H1 (cell line): ENCODE results near the gene NFASC. TPM values are rescaled to one million over a fixed set of nuclear protein-coding genes. Genes with fewer than 3 reads are reported as not detected.

Experiments used
- CTCF ChIA-PET: fragments of 300-600 bp; sonication (Branson Sonifier 250); formaldehyde crosslinking; loops from one replicate; lab custom pipeline; 2021; ENCODE audit not compliant: partially characterized antibody; lab: Charles Lee
- POLR2A ChIA-PET: fragments of 300-600 bp; sonication (Branson Sonifier 250); formaldehyde crosslinking; loops from one replicate; lab custom pipeline; 2021; ENCODE audit warnings: inconsistent platforms; ENCODE audit not compliant: partially characterized antibody; lab: Charles Lee
- DNase-seq, 2 experiments: peaks; one replicate each; pipeline versions ENCODE4 v3.0.0 to v3.0.0-alpha.2; 2010 to 2022; ENCODE audit warnings: low spot score in 2 of 2, low read depth in 1 of 2, mixed read lengths in 1 of 2
- FAIRE-seq: peaks from 2 replicates; lab custom pipeline; 2011; peaks lifted over from hg19 to GRCh38; lab: Jason Lieb, UNC
- H2AFZ ChIP-seq: 2 replicates; pipeline ENCODE4 v1.8.1; 2012; ENCODE audit warnings: low read length, inconsistent platforms
- H2AK5ac ChIP-seq: 2 replicates; pipeline ENCODE4 v1.6.1; 2013; ENCODE audit warnings: low read depth, low read length
- H2BK120ac ChIP-seq: replicated peaks from 2 replicates; pipeline ENCODE3; 2013; ENCODE audit warnings: low read depth, low read length, inconsistent platforms
- H2BK12ac ChIP-seq: 2 replicates; pipeline ENCODE4 v1.6.1; 2013; ENCODE audit warnings: low read depth, low read length
- H2BK15ac ChIP-seq: 2 replicates; pipeline ENCODE4 v1.6.1; 2013; ENCODE audit warnings: low read length
- H2BK20ac ChIP-seq: 2 replicates; pipeline ENCODE4 v1.6.1; 2013; ENCODE audit warnings: low read length
- H2BK5ac ChIP-seq: 2 replicates; pipeline ENCODE4 v1.6.1; 2013; ENCODE audit warnings: low read depth, low read length
- H3K14ac ChIP-seq: 2 replicates; pipeline ENCODE4 v1.6.1; 2013; ENCODE audit warnings: inconsistent platforms; ENCODE audit not compliant: insufficient read length
- H3K18ac ChIP-seq: 2 replicates; pipeline ENCODE4 v1.6.1; 2013; ENCODE audit warnings: low read length; ENCODE audit errors: extremely low read depth
- H3K23ac ChIP-seq: 2 replicates; pipeline ENCODE4 v1.6.1; 2013; ENCODE audit warnings: inconsistent platforms; ENCODE audit not compliant: insufficient read length
- H3K23me2 ChIP-seq: 2 replicates; pipeline ENCODE4 v1.6.1; 2013; ENCODE audit warnings: low read depth, low read length
- H3K27ac ChIP-seq: 2 replicates; pipeline ENCODE4 v1.6.1; 2011; ENCODE audit warnings: low read depth, low read length, inconsistent platforms
- H3K27me3 ChIP-seq, 4 experiments: replicated peaks in 1 of 4; 1 replicate in 1 of 4; 2 replicates in 3 of 4; pipeline versions ENCODE4 v1.6.1 to v1.8.1; 2011 to 2013; ENCODE audit warnings: low read length in 3 of 4, mild to moderate bottlenecking in 3 of 4, inconsistent platforms in 2 of 4, mixed read lengths in 2 of 4, moderate library complexity in 1 of 4; ENCODE audit not compliant: control insufficient read depth in 3 of 4, insufficient read depth in 3 of 4; ENCODE audit errors: extremely low read depth in 1 of 4
- H3K36me3 ChIP-seq, 4 experiments: 2 replicates each; pipeline versions ENCODE4 v1.6.1 to v1.8.1; 2011 to 2013; ENCODE audit warnings: mild to moderate bottlenecking in 4 of 4, low read length in 3 of 4, moderate library complexity in 2 of 4, control low read depth in 1 of 4, inconsistent platforms in 1 of 4; ENCODE audit not compliant: insufficient read depth in 4 of 4, control insufficient read depth in 2 of 4
- H3K4ac ChIP-seq: replicated peaks from 2 replicates; pipeline ENCODE3; 2013; ENCODE audit warnings: low read length, low read depth, mixed read lengths, inconsistent platforms; ENCODE audit not compliant: insufficient read length
- H3K4me1 ChIP-seq, 4 experiments: replicated peaks in 1 of 4; 1 replicate in 1 of 4; 2 replicates in 3 of 4; pipeline versions ENCODE4 v1.6.1 to v1.8.1; 2011 to 2013; ENCODE audit warnings: low read length in 3 of 4, inconsistent platforms in 2 of 4, mixed read lengths in 1 of 4; ENCODE audit not compliant: insufficient read depth in 4 of 4, control insufficient read depth in 3 of 4
- H3K4me2 ChIP-seq, 2 experiments: 2 replicates each; pipeline versions ENCODE4 v1.6.1 to v1.8.1; 2011 to 2013; ENCODE audit warnings: low read depth in 2 of 2, low read length in 2 of 2, control low read depth in 1 of 2, inconsistent platforms in 1 of 2, mild to moderate bottlenecking in 1 of 2; ENCODE audit not compliant: insufficient read depth in 1 of 2
- H3K4me3 ChIP-seq, 4 experiments: fragments of 200-600, 300-600 bp in 1 of 4; sonication (generic), shearing (Covaris generic), sonication (Bioruptor Twin) in 1 of 4; 2 replicates each; pipeline versions ENCODE4 v1.5.1 to v1.8.1; 2011 to 2016; ENCODE audit warnings: low read length in 4 of 4, low read depth in 3 of 4, control low read depth in 2 of 4, inconsistent platforms in 2 of 4, mild to moderate bottlenecking in 2 of 4, mixed read lengths in 1 of 4, moderate library complexity in 1 of 4; ENCODE audit not compliant: insufficient read depth in 2 of 4; ENCODE audit errors: extremely low read depth in 1 of 4
- H3K56ac ChIP-seq: replicated peaks from 2 replicates; pipeline ENCODE3; 2013; ENCODE audit warnings: low read depth, mild to moderate bottlenecking, mixed read lengths, low read length, inconsistent platforms; ENCODE audit not compliant: insufficient read length
- H3K79me1 ChIP-seq: 2 replicates; pipeline ENCODE4 v1.6.1; 2013; ENCODE audit warnings: low read depth, low read length, control low read depth
- H3K79me2 ChIP-seq, 2 experiments: 2 replicates each; pipeline versions ENCODE4 v1.6.1 to v1.8.1; 2012 to 2013; ENCODE audit warnings: low read length in 2 of 2, mild to moderate bottlenecking in 2 of 2, inconsistent platforms in 1 of 2; ENCODE audit not compliant: insufficient read depth in 2 of 2, control insufficient read depth in 1 of 2
- H3K9ac ChIP-seq, 4 experiments: replicated peaks in 1 of 4; 1 replicate in 1 of 4; 2 replicates in 3 of 4; pipeline versions ENCODE4 v1.6.1 to v1.8.1; 2011 to 2013; ENCODE audit warnings: low read depth in 3 of 4, low read length in 3 of 4, control low read depth in 2 of 4, mild to moderate bottlenecking in 2 of 4, moderate library complexity in 2 of 4, inconsistent platforms in 1 of 4; ENCODE audit errors: extremely low read depth in 1 of 4
- H3K9me3 ChIP-seq, 2 experiments: 2 replicates each; pipeline versions ENCODE4 v1.6.1 to v1.8.1; 2012 to 2013; ENCODE audit warnings: mild to moderate bottlenecking in 2 of 2, moderate library complexity in 2 of 2, control low read depth in 1 of 2, inconsistent platforms in 1 of 2, low read depth in 1 of 2, low read length in 1 of 2, mixed read lengths in 1 of 2; ENCODE audit not compliant: insufficient read depth in 2 of 2
- H4K20me1 ChIP-seq, 2 experiments: replicated peaks in 1 of 2; 2 replicates each; pipeline versions ENCODE3 to v1.8.1; 2011 to 2013; ENCODE audit warnings: inconsistent platforms in 2 of 2, low read length in 2 of 2, mild to moderate bottlenecking in 1 of 2; ENCODE audit not compliant: insufficient read depth in 2 of 2, control insufficient read depth in 1 of 2
- H4K5ac ChIP-seq: 2 replicates; pipeline ENCODE4 v1.6.1; 2013; ENCODE audit warnings: low read length, low read depth, mixed read lengths, inconsistent platforms; ENCODE audit not compliant: insufficient read length
- H4K8ac ChIP-seq: 2 replicates; pipeline ENCODE4 v1.8.0; 2013; ENCODE audit warnings: mild to moderate bottlenecking, moderate library complexity, low read length, inconsistent platforms; ENCODE audit not compliant: insufficient read depth; ENCODE audit errors: extremely low read depth
- H4K91ac ChIP-seq: replicated peaks from 2 replicates; pipeline ENCODE3; 2013; ENCODE audit warnings: low read length, mixed read lengths, inconsistent platforms; ENCODE audit not compliant: insufficient read length
- CBX8 ChIP-seq: fragments of 300-800, 300-1000 bp; sonication (generic); IDR thresholded peaks from 2 replicates; pipeline ENCODE4 v1.7.1; 2016; ENCODE audit warnings: low read depth, low read length, borderline replicate concordance
- EGR1 ChIP-seq: IDR thresholded peaks from 2 replicates; pipeline ENCODE4 v1.6.1; 2011; ENCODE audit warnings: low read depth, low read length, borderline replicate concordance
- EP300 ChIP-seq, 2 experiments: IDR thresholded peaks; 1 replicate in 1 of 2; 2 replicates in 1 of 2; pipeline ENCODE4 v1.6.1; 2011 to 2012; ENCODE audit warnings: low read depth in 2 of 2, low read length in 2 of 2, mild to moderate bottlenecking in 2 of 2, borderline replicate concordance in 1 of 2, inconsistent platforms in 1 of 2, moderate library complexity in 1 of 2
- FOSL1 ChIP-seq: IDR thresholded peaks from 2 replicates; pipeline ENCODE4 v1.6.1; 2011; ENCODE audit warnings: mild to moderate bottlenecking, low read depth, low read length, moderate library complexity; ENCODE audit not compliant: insufficient read depth
- JUN ChIP-seq: IDR thresholded peaks from 2 replicates; pipeline ENCODE4 v1.6.1; 2011; ENCODE audit warnings: low read depth, mild to moderate bottlenecking, improper control_type of control experiment, low read length
- MAFK ChIP-seq: IDR thresholded peaks from 2 replicates; pipeline ENCODE4 v1.6.1; 2012; ENCODE audit warnings: low read depth, mild to moderate bottlenecking, improper control_type of control experiment, low read length
- SIN3A ChIP-seq, 2 experiments: IDR thresholded peaks in 1 of 2; conservative IDR thresholded peaks in 1 of 2; 2 replicates each; pipeline ENCODE4 v1.6.1; 2011 to 2012; ENCODE audit warnings: low read length in 2 of 2, improper control_type of control experiment in 1 of 2, low read depth in 1 of 2, mild to moderate bottlenecking in 1 of 2
- SIX5 ChIP-seq: IDR thresholded peaks from 2 replicates; pipeline ENCODE4 v1.6.1; 2011; ENCODE audit warnings: mild to moderate bottlenecking, low read depth, low read length
- WGBS, 2 experiments: shearing (Covaris generic) in 1 of 2; methylation state at CpG; one replicate each; pipeline versions ENCODE4 v1.1.6 to v1.1.7; 2013 to 2015; ENCODE audit warnings: low lambda C conversion rate in 2 of 2, mixed read lengths in 2 of 2, inconsistent platforms in 1 of 2, low coverage in 1 of 2, missing lambda C conversion rate in 1 of 2; ENCODE audit not compliant: insufficient replicate concordance in 2 of 2, insufficient coverage in 1 of 2, insufficient read length in 1 of 2; ENCODE audit errors: extremely low coverage in 1 of 2, missing lambda C conversion rate in 1 of 2; 5-methylcytosine and 5-hydroxymethylcytosine counted together
- polyA plus RNA-seq, 7 experiments: library from polyadenylated mRNA; depleted of rRNA in 3 of 7; stranded (reverse) in 5 of 7; unstranded in 2 of 7; fragments of >200 nt in 5 of 7; fragments of 200-250 nt in 2 of 7; gene quantifications; 1 replicate in 5 of 7; 2 replicates in 1 of 7; 4 replicates in 1 of 7; pipeline versions ENCODE4 v1.2.1 to v1.2.3, GENCODE V29; 2011 to 2013; ENCODE audit warnings: missing spikeins in 2 of 7, mixed read lengths in 2 of 7
- total RNA-seq: library from RNA; stranded (reverse); fragmentation: NEBNext Ultra II Directional; extraction: Animal tissue kit (Norgen Biotek cat#: 25700); gene quantifications from 2 replicates; pipeline ENCODE4 v1.2.1, GENCODE V29; 2021

The NFASC gene
- total and polyA plus RNA-seq, 2 of the 8 experiments (the other 6 are each of a cell fraction or from before 2014, with no cell fraction given) = 5.0 to 15.2 TPM

- Histone ChIP-seq H4K20me1 (no peaks in the 10 kb centered on the region), H2AK5ac (no peak overlapping the region), H3K36me3 (no peaks in the 10 kb centered on the region), H3K4me2 (no peak overlapping the region), H3K79me1 (peaks cover 4% of the 10 kb centered on the region; the same call in 1 of the 2 replicates), H3K56ac (no peak overlapping the region), H3K23me2 (no peaks in the 10 kb centered on the region; the same call in 1 of the 2 replicates), H4K5ac (no peak overlapping the region), H3K9ac (no peak overlapping the region), H3K79me2 (no peaks in the 10 kb centered on the region), H3K9me3 (no peaks in the 10 kb centered on the region), H3K27ac (no peak overlapping the region), H2BK15ac (no peak overlapping the region), H2BK20ac (no peak overlapping the region), H2BK5ac (no peak overlapping the region), H2AFZ (no peak overlapping the region), H2BK12ac (no peak overlapping the region), H4K91ac (no peak overlapping the region), H3K23ac (no peak overlapping the region), H3K14ac (no peak overlapping the region), H3K4ac (no peak overlapping the region), H4K8ac (no peak overlapping the region), H3K18ac (no peak overlapping the region), H3K4me3 (no peak overlapping the region), H3K4me1 (peaks cover 0 to 12% (median 0%) of the 10 kb centered on the region in 4 experiments; a peak in 4 of 7 replicates), H3K27me3 (no peaks in the 10 kb centered on the region), H2BK120ac (no peak overlapping the region)
- TF ChIP-seq SIX5 (no peak), JUN (no peak), FOSL1 (no peak), EGR1 (no peak), CBX8 (no peak), EP300 (IDR thresholded peaks at IDR 0.05; ENCODE audit: borderline replicate concordance in 1 of 2, low read depth in 2 of 2, low read length in 2 of 2) (no peak), SIN3A (conservative IDR thresholded peaks at IDR 0.05 in 1 of 2, IDR thresholded peaks at IDR 0.05 in 1 of 2; ENCODE audit: low read depth in 1 of 2, low read length in 2 of 2) (no peak), MAFK (no peak)
- ChIA-PET CTCF (interaction anchor here (1.0 to 1.5 kb wide), 3 partner anchors 27 to 107 kb away, joined by 3 to 5 read pairs (median 5); no protein-coding TSS in a partner anchor), POLR2A (no interaction called here)
- FAIRE-seq = no peak
- 85% methylated on average over 3 of the region's 3 CpGs; no CpG with 5 or more reads in 1 of the 2 experiments for WGBS, 2 experiments
- no peak for DNase-seq
Observed at GRCh38 chr1:204869097-204869496, 1.6 kb upstream of the NFASC start.
